GM12878 (cell line): ENCODE measurements around the gene GPR137B. TPM values are rescaled to one million over a fixed set of nuclear protein-coding genes. Genes with fewer than 3 reads are reported as not detected.

Source experiments
- ETV6 ChIP-seq, 2 experiments: fragments of 450-650 bp in 1 of 2; IDR thresholded peaks in 1 of 2; conservative IDR thresholded peaks in 1 of 2; 2 replicates each; pipeline ENCODE4 v1.6.1; 2014; ENCODE audit warnings: antibody characterized with exemption in 1 of 2, borderline replicate concordance in 1 of 2, low read depth in 1 of 2, mild to moderate bottlenecking in 1 of 2, moderate library complexity in 1 of 2
- EZH2 ChIP-seq: IDR thresholded peaks from 2 replicates; pipeline ENCODE4 v1.6.1; 2012; ENCODE audit warnings: low read depth, mild to moderate bottlenecking, control low read depth, inconsistent platforms, low read length, borderline replicate concordance; ENCODE audit not compliant: control insufficient read depth
- FOS ChIP-seq: IDR thresholded peaks from 3 replicates; pipeline ENCODE4 v1.6.1; 2011; ENCODE audit warnings: borderline replicate concordance; ENCODE audit not compliant: insufficient read length; ENCODE audit errors: extremely low read depth
- IKZF1 ChIP-seq: fragments of 450-650 bp; conservative IDR thresholded peaks from 2 replicates; pipeline ENCODE4 v1.6.1; 2017; ENCODE audit warnings: antibody characterized with exemption, mild to moderate bottlenecking
- MEF2B ChIP-seq: fragments of 450-650 bp; IDR thresholded peaks from 2 replicates; pipeline ENCODE4 v1.6.1; 2018; ENCODE audit warnings: mild to moderate bottlenecking, moderate library complexity; ENCODE audit not compliant: partially characterized antibody, poor library complexity, severe bottlenecking
- NR2C1 ChIP-seq: fragments of 450-650 bp; IDR thresholded peaks from 2 replicates; pipeline ENCODE4 v1.6.1; 2017; ENCODE audit warnings: antibody characterized with exemption, mild to moderate bottlenecking, moderate library complexity
- POLR2AphosphoS5 ChIP-seq: IDR thresholded peaks from 2 replicates; pipeline ENCODE4 v1.6.1; 2011; ENCODE audit warnings: mild to moderate bottlenecking, low read length, inconsistent platforms
- RELA ChIP-seq: fragments of 450-650 bp; IDR thresholded peaks from 2 replicates; pipeline ENCODE4 v1.8.0; 2014; ENCODE audit warnings: borderline replicate concordance; ENCODE audit not compliant: partially characterized antibody
- RELB ChIP-seq: fragments of 450-650 bp; IDR thresholded peaks from 2 replicates; pipeline ENCODE4 v1.6.1; 2017; ENCODE audit warnings: low read depth, mild to moderate bottlenecking, moderate library complexity
- SMC3 ChIP-seq: IDR thresholded peaks from 2 replicates; pipeline ENCODE4 v1.6.1; 2011; ENCODE audit warnings: low read length, improper control_type of control experiment, borderline replicate concordance
- SPI1 ChIP-seq: IDR thresholded peaks from 2 replicates; pipeline ENCODE4 v1.6.1; 2011; ENCODE audit warnings: low read depth, mild to moderate bottlenecking, low read length, moderate library complexity, borderline replicate concordance; ENCODE audit not compliant: insufficient read depth
- SREBF2 ChIP-seq: IDR thresholded peaks from 2 replicates; pipeline ENCODE4 v1.6.1; 2012; ENCODE audit warnings: mild to moderate bottlenecking, low read length
- TCF7 ChIP-seq: IDR thresholded peaks from 2 replicates; pipeline ENCODE4 v1.6.1; 2014; ENCODE audit warnings: antibody characterized with exemption, borderline replicate concordance
- USF1 ChIP-seq: IDR thresholded peaks from 2 replicates; pipeline ENCODE4 v1.6.1; 2011; ENCODE audit warnings: borderline replicate concordance, low read depth, mild to moderate bottlenecking, moderate library complexity, mixed read lengths, low read length; ENCODE audit not compliant: insufficient read depth; ENCODE audit errors: extremely low read length
- WRNIP1 ChIP-seq: IDR thresholded peaks from 2 replicates; pipeline ENCODE4 v1.6.1; 2011; ENCODE audit warnings: low read depth, low read length, improper control_type of control experiment, borderline replicate concordance
- ZBED1 ChIP-seq: IDR thresholded peaks from 2 replicates; pipeline ENCODE4 v1.6.1; 2016; ENCODE audit warnings: borderline replicate concordance
- ZBTB11 ChIP-seq: fragments of 450-650 bp; formaldehyde crosslinking; IDR thresholded peaks from 2 replicates; pipeline ENCODE4 v1.5.0; 2022; ENCODE audit warnings: mild to moderate bottlenecking, missing genetic modification characterization
- ZNF217 ChIP-seq: fragments of 450-650 bp; IDR thresholded peaks from 2 replicates; pipeline ENCODE4 v1.6.1; 2017; ENCODE audit warnings: antibody characterized with exemption, mild to moderate bottlenecking
- ZNF274 ChIP-seq: IDR thresholded peaks from one replicate; pipeline ENCODE4 v1.8.0; 2011; ENCODE audit not compliant: insufficient read length, insufficient read depth
- polyA plus RNA-seq, 11 experiments: library from polyadenylated mRNA; depleted of rRNA in 4 of 11; unstranded in 6 of 11; stranded (reverse) in 5 of 11; fragments of >200 nt; fragmentation: Nextera tagmentation in 4 of 11; fragmentation: Illumina TruSeq in 1 of 11; extraction: Ambion mirVana in 4 of 11; extraction: Trizol in 1 of 11; gene quantifications; 1 replicate in 1 of 11; 2 replicates in 10 of 11; pipeline versions ENCODE4 v1.2.1 to v1.2.3, GENCODE V29; 2011 to 2016; ENCODE audit warnings: inconsistent platforms in 2 of 11, missing spikeins in 2 of 11, low read depth in 1 of 11
- total RNA-seq, 4 experiments: library from RNA; depleted of rRNA in 3 of 4; stranded (reverse); fragments of >200 nt in 3 of 4; fragmentation: Illumina TruSeq in 1 of 4; extraction: Trizol in 1 of 4; gene quantifications; 2 replicates each; pipeline versions ENCODE4 v1.2.1 to v1.2.3, GENCODE V29; 2013 to 2021
- TF ChIP-seq, protein P1 (sequence below): IDR thresholded peaks from 2 replicates; pipeline ENCODE4 v1.6.1; 2011; ENCODE audit warnings: low read depth, mild to moderate bottlenecking, low read length, moderate library complexity, borderline replicate concordance; ENCODE audit errors: extremely low read depth

The GPR137B gene
- total and polyA plus RNA-seq, 10 of the 15 experiments (the other 5 are each of a cell fraction or from before 2014, with no cell fraction given): 5.4 to 20.8 (median 12.5) TPM

- TF ChIP-seq RELB (no peak), ZBTB11 (no peak), IKZF1 (peak; percentile 81), SPI1 (peak; percentile 74), RELA (peak; percentile 40), NR2C1 (peak; percentile 61; the same call in 1 of the 2 replicates), ZBED1 (no peak), USF1 (no peak), MEF2B (no peak), WRNIP1 (no peak), SREBF2 (no peak), ZNF274 (no peak), ETV6 (conservative IDR thresholded peaks at IDR 0.05 in 1 of 2, IDR thresholded peaks at IDR 0.05 in 1 of 2; ENCODE audit: borderline replicate concordance in 1 of 2, low read depth in 1 of 2) (no peak), SMC3 (no peak), POLR2AphosphoS5 (peak; percentile 61; the same call in 1 of the 2 replicates), TCF7 (no peak), EZH2 (no peak), FOS (no peak), ZNF217 (peak; percentile 77)
- TF ChIP-seq, protein P1, sequence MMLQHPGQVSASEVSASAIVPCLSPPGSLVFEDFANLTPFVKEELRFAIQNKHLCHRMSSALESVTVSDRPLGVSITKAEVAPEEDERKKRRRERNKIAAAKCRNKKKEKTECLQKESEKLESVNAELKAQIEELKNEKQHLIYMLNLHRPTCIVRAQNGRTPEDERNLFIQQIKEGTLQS: no peak
These were observed at the start of gene GPR137B (continued) for GRCh38 chr1:236142253-236143103.
